ENCODE results near the gene PHLDA3.

DNA sequence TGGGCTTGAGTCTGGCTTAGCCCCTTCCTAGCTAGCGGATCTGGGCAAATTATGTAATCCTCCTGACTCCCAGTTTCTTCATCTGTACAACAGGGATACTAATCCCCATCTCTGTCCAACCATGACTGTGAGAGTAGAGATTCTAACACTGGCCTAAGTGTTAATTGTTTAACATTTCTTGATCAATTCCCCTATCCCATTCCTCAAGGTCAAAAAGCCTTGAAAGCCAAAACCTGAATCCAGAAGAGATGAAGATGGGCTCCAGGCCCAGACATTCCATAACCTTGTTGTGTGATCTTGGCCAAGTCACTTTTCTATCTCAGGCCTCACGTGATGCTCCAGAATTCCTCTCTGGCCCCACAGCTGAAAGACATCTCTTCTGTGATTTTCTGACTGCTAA lies 18.8 kb upstream of the PHLDA3 start:
- TF ChIP-seq EZH2 (optimal IDR thresholded peaks at IDR 0.05; ENCODE audit: low read depth, low read length), result no peak
- TF ChIP-seq, protein P1, sequence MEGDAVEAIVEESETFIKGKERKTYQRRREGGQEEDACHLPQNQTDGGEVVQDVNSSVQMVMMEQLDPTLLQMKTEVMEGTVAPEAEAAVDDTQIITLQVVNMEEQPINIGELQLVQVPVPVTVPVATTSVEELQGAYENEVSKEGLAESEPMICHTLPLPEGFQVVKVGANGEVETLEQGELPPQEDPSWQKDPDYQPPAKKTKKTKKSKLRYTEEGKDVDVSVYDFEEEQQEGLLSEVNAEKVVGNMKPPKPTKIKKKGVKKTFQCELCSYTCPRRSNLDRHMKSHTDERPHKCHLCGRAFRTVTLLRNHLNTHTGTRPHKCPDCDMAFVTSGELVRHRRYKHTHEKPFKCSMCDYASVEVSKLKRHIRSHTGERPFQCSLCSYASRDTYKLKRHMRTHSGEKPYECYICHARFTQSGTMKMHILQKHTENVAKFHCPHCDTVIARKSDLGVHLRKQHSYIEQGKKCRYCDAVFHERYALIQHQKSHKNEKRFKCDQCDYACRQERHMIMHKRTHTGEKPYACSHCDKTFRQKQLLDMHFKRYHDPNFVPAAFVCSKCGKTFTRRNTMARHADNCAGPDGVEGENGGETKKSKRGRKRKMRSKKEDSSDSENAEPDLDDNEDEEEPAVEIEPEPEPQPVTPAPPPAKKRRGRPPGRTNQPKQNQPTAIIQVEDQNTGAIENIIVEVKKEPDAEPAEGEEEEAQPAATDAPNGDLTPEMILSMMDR (IDR thresholded peaks at IDR 0.05; ENCODE audit: low read length), result no peak
- no peak for TF ChIP-seq EZH2phosphoT487 (IDR thresholded peaks at IDR 0.05; ENCODE audit: low read length)

Data from MM.1S (cell line).